ENCODE results near the gene BDKRB2.

BDKRB2 gene

DNA sequence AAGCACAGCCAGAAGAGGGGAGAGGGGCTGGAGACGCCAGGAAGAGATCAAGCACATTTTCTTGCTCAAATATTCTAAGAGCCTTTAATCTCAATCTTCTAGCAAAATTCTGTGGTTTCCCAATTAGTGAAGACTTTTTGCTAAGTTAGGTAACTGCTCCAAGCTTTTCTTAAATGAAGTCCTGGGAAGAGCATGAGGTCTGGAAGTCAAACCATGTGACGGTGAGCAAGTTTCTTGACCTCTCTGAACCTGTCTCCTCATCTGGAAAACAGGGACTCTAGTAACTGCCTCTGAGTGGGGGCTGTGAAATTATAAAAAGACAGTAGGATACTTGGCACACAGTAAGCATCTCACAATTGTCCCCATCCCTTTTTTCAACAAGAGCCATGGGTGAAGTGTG lies 75.5 kb downstream of the BDKRB2 start:
- ChIA-PET CTCF (no interaction called here), POLR2A (no interaction called here)
- TF ChIP-seq, protein P1, sequence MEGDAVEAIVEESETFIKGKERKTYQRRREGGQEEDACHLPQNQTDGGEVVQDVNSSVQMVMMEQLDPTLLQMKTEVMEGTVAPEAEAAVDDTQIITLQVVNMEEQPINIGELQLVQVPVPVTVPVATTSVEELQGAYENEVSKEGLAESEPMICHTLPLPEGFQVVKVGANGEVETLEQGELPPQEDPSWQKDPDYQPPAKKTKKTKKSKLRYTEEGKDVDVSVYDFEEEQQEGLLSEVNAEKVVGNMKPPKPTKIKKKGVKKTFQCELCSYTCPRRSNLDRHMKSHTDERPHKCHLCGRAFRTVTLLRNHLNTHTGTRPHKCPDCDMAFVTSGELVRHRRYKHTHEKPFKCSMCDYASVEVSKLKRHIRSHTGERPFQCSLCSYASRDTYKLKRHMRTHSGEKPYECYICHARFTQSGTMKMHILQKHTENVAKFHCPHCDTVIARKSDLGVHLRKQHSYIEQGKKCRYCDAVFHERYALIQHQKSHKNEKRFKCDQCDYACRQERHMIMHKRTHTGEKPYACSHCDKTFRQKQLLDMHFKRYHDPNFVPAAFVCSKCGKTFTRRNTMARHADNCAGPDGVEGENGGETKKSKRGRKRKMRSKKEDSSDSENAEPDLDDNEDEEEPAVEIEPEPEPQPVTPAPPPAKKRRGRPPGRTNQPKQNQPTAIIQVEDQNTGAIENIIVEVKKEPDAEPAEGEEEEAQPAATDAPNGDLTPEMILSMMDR (IDR thresholded peaks at IDR 0.05; ENCODE audit: control extremely low read depth, extremely low read depth, low read depth, missing control alignments): no peak
- DNase-seq (ENCODE audit: extremely low spot score): no peak

DNA sequence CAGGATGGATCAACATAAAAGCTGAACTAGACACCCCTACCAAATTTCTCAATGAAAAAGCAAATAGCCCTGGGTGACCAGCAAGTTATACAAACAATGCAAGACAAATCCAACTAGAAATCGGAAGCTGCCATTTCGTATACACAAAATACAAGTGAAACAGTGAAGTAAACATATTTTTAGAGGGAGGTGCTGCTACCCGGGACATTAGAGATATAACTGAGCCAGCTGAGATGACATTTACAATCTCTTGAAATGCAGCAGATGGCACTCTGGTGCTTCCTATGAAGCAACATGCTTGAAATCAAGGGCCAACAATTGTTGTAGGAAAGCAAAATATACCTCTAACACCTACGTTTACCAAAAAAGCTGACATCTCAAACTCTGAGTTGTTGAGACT lies 76.8 kb downstream of the BDKRB2 start:
- TF ChIP-seq, protein P1 (IDR thresholded peaks at IDR 0.05; ENCODE audit: control extremely low read depth, extremely low read depth, low read depth, missing control alignments): no peak
- CTCF ChIA-PET: no interaction called here
- DNase-seq (ENCODE audit: extremely low spot score): no peak
- POLR2A ChIA-PET: no interaction called here

DNA sequence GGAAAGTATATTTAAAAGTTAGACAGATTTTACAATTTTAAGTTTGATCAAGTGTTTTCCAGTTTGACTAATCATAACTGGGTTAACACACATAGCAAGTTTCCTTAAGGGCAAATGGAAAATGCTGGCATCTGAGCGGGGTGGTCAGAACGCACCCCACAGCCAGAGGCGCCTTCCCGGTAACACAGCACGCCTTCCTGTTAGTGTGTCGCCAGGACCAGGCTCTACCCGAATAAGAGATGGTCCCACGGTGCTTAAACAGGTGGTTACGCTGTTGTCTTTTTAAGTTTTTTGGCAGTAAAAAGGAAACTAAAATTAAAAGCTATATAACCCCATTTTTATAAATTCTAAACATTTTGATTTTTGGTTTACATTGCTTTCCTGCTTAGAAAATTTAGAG lies 79.4 kb downstream of the BDKRB2 start:
- POLR2A ChIA-PET: no interaction called here
- no peak for DNase-seq (ENCODE audit: extremely low spot score)

DNA sequence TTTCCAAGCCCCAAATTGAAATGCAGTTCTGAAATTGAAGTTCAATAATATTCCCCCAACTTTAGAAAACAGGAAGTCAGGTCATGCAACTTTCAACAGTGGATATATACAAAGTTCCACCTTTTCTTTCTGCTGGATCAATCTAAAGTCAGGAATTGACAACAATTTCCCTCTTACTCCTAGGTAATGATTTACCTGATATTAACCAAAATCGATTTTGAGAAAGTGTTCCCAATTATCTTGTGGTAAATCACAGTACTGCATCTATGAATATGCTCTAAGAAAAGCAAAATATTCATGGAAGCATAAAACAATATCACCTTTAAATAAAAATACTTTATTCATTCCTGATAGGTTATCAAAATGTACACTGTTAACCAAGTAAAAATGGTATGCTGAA lies 79.8 kb downstream of the BDKRB2 start:
- DNase-seq (ENCODE audit: extremely low spot score): no peak
- TF ChIP-seq, protein P1 (IDR thresholded peaks at IDR 0.05; ENCODE audit: control extremely low read depth, extremely low read depth, low read depth, missing control alignments): no peak
- ChIA-PET POLR2A (no interaction called here), CTCF (interaction anchor here (2.5 to 4.5 kb wide), 2 partner anchors 8 to 184 kb away, joined by 7 to 32 read pairs; no protein-coding TSS in a partner anchor)

More for the DNA sequence above, 79.4 kb downstream of the BDKRB2 start:
- TF ChIP-seq, protein P1 (IDR thresholded peaks at IDR 0.05; ENCODE audit: control extremely low read depth, extremely low read depth, low read depth, missing control alignments): no peak
- CTCF ChIA-PET: interaction anchor here (2.5 kb wide), 1 partner anchor 184 kb away, joined by 7 read pairs; no protein-coding TSS in a partner anchor

DNA sequence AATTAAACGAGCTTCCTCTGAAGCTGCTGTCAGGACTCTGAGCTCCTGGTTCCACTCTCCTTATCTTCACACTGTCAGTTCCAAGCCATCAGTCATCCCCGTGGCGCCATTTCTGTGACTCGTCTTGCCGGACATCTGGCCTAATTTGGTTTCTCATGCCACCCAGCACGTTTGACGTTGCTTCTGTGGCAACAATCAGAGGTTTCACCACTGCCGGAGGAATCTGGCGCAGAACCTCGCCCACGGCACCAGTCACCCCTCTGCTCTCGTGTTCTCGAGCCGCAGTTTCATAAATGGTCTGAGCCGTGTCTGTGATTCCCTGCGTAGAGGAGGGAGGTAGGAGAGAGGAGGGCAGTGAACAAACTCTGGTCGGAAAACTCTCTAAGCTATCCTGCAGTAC lies 81.0 kb downstream of the BDKRB2 start:
- ChIA-PET CTCF (interaction anchor here (1.0 to 4.5 kb wide), 5 partner anchors 10 to 185 kb away, joined by 3 to 32 read pairs (median 7); no protein-coding TSS in a partner anchor), POLR2A (no interaction called here)
- TF ChIP-seq, protein P1 (IDR thresholded peaks at IDR 0.05; ENCODE audit: control extremely low read depth, extremely low read depth, low read depth, missing control alignments): no peak
- DNase-seq (ENCODE audit: extremely low spot score): no peak

DNA sequence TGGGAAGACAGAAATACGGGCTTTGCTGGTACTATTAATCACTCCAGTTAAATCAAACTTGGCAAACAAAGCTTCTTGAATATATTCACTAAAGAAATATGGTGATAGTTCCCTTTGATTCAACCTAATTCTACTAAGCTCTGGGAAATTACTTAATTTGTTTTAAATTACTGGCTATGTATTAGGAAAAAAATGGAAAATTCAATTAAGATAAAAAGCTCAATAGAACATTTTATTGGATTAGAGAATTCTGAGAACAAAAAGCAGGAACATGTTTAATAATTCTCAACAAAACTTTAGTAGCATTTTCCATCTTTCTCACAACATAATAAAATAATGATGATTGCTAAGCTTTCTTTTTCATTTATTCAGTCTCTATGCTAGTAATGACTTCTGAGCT lies 81.6 kb downstream of the BDKRB2 start:
- POLR2A ChIA-PET: no interaction called here
- DNase-seq (ENCODE audit: extremely low spot score): no peak
- TF ChIP-seq, protein P1 (IDR thresholded peaks at IDR 0.05; ENCODE audit: control extremely low read depth, extremely low read depth, low read depth, missing control alignments): no peak
- CTCF ChIA-PET: interaction anchor here (1.0 to 4.5 kb wide), 4 partner anchors 10 to 186 kb away, joined by 3 to 32 read pairs (median 10); no protein-coding TSS in a partner anchor
